Body of pancreas (tissue), 4 donors: Measurements from ENCODE around the gene SOX8. TPM values are rescaled to one million over a fixed set of nuclear protein-coding genes. Genes with fewer than 3 reads are reported as not detected.

Experiments
- ATAC-seq: fragments of 150-250 bp; one replicate; pipeline ENCODE4 v1.9.1; 2016
- DNase-seq, 4 donors: peaks; one replicate each; pipeline ENCODE4 v3.0.0-alpha.2; 2019
- H3K27ac ChIP-seq, 4 donors: fragments of 200-600 bp; sonication (generic); 1 replicate in 3 of 4; 2 replicates in 1 of 4; pipeline versions ENCODE4 v1.5.1 to v1.6.1; 2016 to 2019; ENCODE audit warnings: mild to moderate bottlenecking in 1 of 4, mixed read lengths in 1 of 4, moderate library complexity in 1 of 4
- H3K27me3 ChIP-seq, 2 donors: fragments of 200-600 bp; sonication (generic); one replicate each; pipeline ENCODE4 v1.6.0; 2016; ENCODE audit warnings: mild to moderate bottlenecking in 1 of 2
- H3K36me3 ChIP-seq, 2 donors: fragments of 200-600 bp; sonication (generic); replicated peaks in 1 of 2; 2 replicates each; pipeline ENCODE4 v1.5.1; 2016; ENCODE audit warnings: low read depth in 2 of 2; ENCODE audit not compliant: insufficient read depth in 1 of 2
- H3K4me1 ChIP-seq: fragments of 200-600 bp; sonication (generic); one replicate; pipeline ENCODE4 v1.6.0; 2016
- H3K4me3 ChIP-seq, 2 donors: fragments of 200-600 bp; sonication (generic); 1 replicate in 1 of 2; 2 replicates in 1 of 2; pipeline ENCODE4 v1.5.1; 2016 to 2019
- H3K9me3 ChIP-seq, 3 donors: fragments of 200-600 bp; sonication (generic); 1 replicate in 2 of 3; 2 replicates in 1 of 3; pipeline ENCODE4 v1.5.1; 2016
- CTCF ChIP-seq, 7 experiments: fragments of 450-650 bp in 4 of 7; fragments of 200-600 bp in 3 of 7; sonication (generic) in 3 of 7; IDR thresholded peaks; one replicate each; pipeline ENCODE4 v1.5.1; 2016 to 2019; ENCODE audit warnings: antibody characterized with exemption in 7 of 7
- POLR2A ChIP-seq, 3 donors: fragments of 450-650 bp; IDR thresholded peaks; one replicate each; pipeline ENCODE4 v1.6.1; 2016; ENCODE audit warnings: antibody characterized with exemption in 3 of 3, mild to moderate bottlenecking in 2 of 3
- WGBS, 2 donors: methylation state at CpG; one replicate each; pipeline ENCODE4 v1.1.5; 2017; 5-methylcytosine and 5-hydroxymethylcytosine counted together
- intact Hi-C: fragments of 100-400 bp; cut with DNase I; formaldehyde crosslinking; loops from one replicate; pipeline ENCODE4 v1.15.1; 2023
- total RNA-seq, 2 donors: library from RNA; depleted of rRNA; stranded (reverse); fragments of >200 nt; gene quantifications; one replicate each; pipeline ENCODE4 v1.1.0, GENCODE V29; 2016

SOX8 gene
- total RNA-seq, 2 donors from 2014 or later = 2.6 to 3.3 TPM

DNA sequence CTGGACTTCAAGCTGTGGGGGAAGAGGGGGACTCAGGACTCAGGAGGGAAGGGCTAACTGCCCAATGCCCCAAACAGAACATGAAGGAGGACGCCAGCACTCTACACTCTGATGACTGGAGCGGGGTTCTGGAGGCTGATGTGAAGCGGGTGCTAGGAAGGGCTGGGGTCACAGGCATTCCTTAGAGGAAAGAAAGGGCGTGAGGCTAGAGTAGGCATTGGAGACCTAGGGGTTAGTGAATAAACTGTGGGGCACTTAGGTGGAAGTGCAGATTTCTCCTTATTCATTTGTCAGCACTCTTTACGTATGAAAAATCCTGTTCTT, 10.0 kb upstream of the SOX8 start:
- peak overlapping the region; percentile 55 to 89 (median 78) for H3K27ac ChIP-seq
- DNase-seq (no peak), ATAC-seq (no peak)
- no peaks in the 10 kb centered on the region for H3K9me3 ChIP-seq
- H3K4me1 ChIP-seq = peaks cover 69% of the 10 kb centered on the region
- no peak overlapping the region for H3K4me3 ChIP-seq
- no peaks in the 10 kb centered on the region for H3K36me3 ChIP-seq
- no peaks in the 10 kb centered on the region for H3K27me3 ChIP-seq
- intact Hi-C loops = no loop called here
- 90 to 91% methylated on average over 5 of the region's 5 CpGs for WGBS, 2 donors
- TF ChIP-seq CTCF (IDR thresholded peaks at IDR 0.05) (no peak), POLR2A (IDR thresholded peaks at IDR 0.05) (no peak)

DNA sequence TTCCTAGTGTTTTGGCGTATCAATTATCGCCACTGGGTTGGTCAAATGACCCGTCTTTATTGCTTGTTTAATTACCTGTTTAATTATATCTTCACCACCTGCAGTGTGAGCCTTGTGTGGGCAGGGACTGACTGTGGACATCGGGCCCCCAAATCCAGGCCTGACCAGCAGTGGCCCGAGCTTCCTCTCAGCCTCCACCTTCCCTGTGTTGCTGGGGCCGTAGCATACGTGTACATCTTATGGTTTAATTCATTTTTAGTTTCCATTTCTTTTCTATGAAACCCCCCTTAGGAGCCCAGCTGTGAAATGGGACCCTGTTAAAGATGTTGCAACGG, 9.6 kb upstream of the SOX8 start:
- WGBS, 2 donors = 83 to 88% methylated on average over 8 of the region's 8 CpGs

GRCh38 chr16:972316-973002, 9.1 kb upstream of the SOX8 start:
- H3K9me3 ChIP-seq = no peaks in the 10 kb centered on the region
- DNase-seq = peak; percentile 57 to 72 (median 68)
- no peaks in the 10 kb centered on the region for H3K36me3 ChIP-seq
- H3K4me3 ChIP-seq = no peak overlapping the region
- H3K4me1 ChIP-seq = peaks cover 78% of the 10 kb centered on the region
- peak; percentile 34 for ATAC-seq
- H3K27ac ChIP-seq = peak overlapping the region; percentile 42 to 89 (median 78)
- intact Hi-C loops = no loop called here
- TF ChIP-seq POLR2A (IDR thresholded peaks at IDR 0.05) = peak in 2 of 3 donors; percentile 51 to 55
- TF ChIP-seq CTCF (IDR thresholded peaks at IDR 0.05) = no peak
- 49 to 67% methylated on average over 12 to 31 of the region's 32 CpGs for whole genome bisulfite sequencing, 2 donors
- no peaks in the 10 kb centered on the region for H3K27me3 ChIP-seq

More for the DNA sequence above, 9.6 kb upstream of the SOX8 start:
- intact Hi-C loops = no loop called here
- DNase-seq (no peak), ATAC-seq (no peak)
- Histone ChIP-seq H3K9me3 (no peaks in the 10 kb centered on the region), H3K27me3 (no peaks in the 10 kb centered on the region), H3K27ac (peak overlapping the region; percentile 42 to 89 (median 78)), H3K4me1 (peaks cover 73% of the 10 kb centered on the region), H3K36me3 (no peaks in the 10 kb centered on the region), H3K4me3 (no peak overlapping the region)
- TF ChIP-seq POLR2A (IDR thresholded peaks at IDR 0.05) (no peak), CTCF (IDR thresholded peaks at IDR 0.05) (no peak)

DNA sequence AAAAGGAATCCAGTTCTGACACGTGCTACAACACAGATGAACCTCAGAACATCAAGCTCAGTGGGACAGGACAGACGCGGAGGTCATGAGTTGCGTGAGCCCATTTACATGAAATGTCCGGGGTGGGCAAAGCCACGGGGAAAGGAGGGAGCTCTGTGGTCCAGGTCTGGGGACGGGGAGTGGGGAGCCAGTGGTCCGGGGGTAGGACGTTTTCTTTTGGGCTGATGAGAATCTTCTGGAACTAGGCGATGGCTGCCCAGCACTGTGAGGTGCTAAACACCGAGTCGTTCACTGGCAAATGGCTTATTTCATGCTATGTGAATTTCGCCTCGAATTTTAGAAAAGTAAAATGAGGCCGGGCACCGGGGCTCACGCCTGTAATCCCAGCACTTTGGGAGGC, 8.2 kb upstream of the SOX8 start:
- DNase-seq = no peak
- Histone ChIP-seq H3K4me3 (no peak overlapping the region), H3K27ac (peak overlapping the region in 3 of 4 donors; percentile 76 to 89 (median 81)), H3K36me3 (no peaks in the 10 kb centered on the region), H3K4me1 (peaks cover 87% of the 10 kb centered on the region), H3K27me3 (no peaks in the 10 kb centered on the region), H3K9me3 (no peaks in the 10 kb centered on the region)
- TF ChIP-seq CTCF (IDR thresholded peaks at IDR 0.05) (no peak), POLR2A (IDR thresholded peaks at IDR 0.05) (no peak)
- intact Hi-C loops = no loop called here
- WGBS, 2 donors = 84 to 86% methylated on average over 17 of the region's 17 CpGs
- ATAC-seq = no peak

- no peaks in the 10 kb centered on the region for H3K27me3 ChIP-seq
- intact Hi-C loops = no loop called here
- TF ChIP-seq CTCF (IDR thresholded peaks at IDR 0.05) (no peak), POLR2A (IDR thresholded peaks at IDR 0.05) (no peak)
- WGBS, 2 donors = 68% methylated on average over 20 to 21 of the region's 21 CpGs
- DNase-seq (peak in 1 of 4 donors; percentile 23), ATAC-seq (no peak)
- peak overlapping the region in 2 of 4 donors; percentile 82 to 84 for H3K27ac ChIP-seq
- H3K9me3 ChIP-seq = no peaks in the 10 kb centered on the region
- H3K4me3 ChIP-seq = no peak overlapping the region
- no peaks in the 10 kb centered on the region for H3K36me3 ChIP-seq
- peaks cover 85% of the 10 kb centered on the region for H3K4me1 ChIP-seq
Measured at GRCh38 chr16:974001-974601, 7.5 kb upstream of the SOX8 start.
